Body of pancreas (tissue), 4 donors: Measurements from ENCODE around the gene CFAP298. TPM values are rescaled to one million over a fixed set of nuclear protein-coding genes. Genes with fewer than 3 reads are reported as not detected.
A peak's percentile ranks its signal among the peaks of the same experiment; 100 is the strongest.
"Not testable (repeated sequence)": the region's sequence is repeated elsewhere in the genome, so short reads cannot be mapped to it uniquely, and the experiment has no call there.

Experiments
- ATAC-seq: fragments of 150-250 bp; one replicate; pipeline ENCODE4 v1.9.1; 2016
- DNase-seq, 4 donors: peaks; one replicate each; pipeline ENCODE4 v3.0.0-alpha.2; 2019
- H3K27ac ChIP-seq, 4 donors: fragments of 200-600 bp; sonication (generic); 1 replicate in 3 of 4; 2 replicates in 1 of 4; pipeline versions ENCODE4 v1.5.1 to v1.6.1; 2016 to 2019; ENCODE audit warnings: mild to moderate bottlenecking in 1 of 4, mixed read lengths in 1 of 4, moderate library complexity in 1 of 4
- H3K27me3 ChIP-seq, 2 donors: fragments of 200-600 bp; sonication (generic); one replicate each; pipeline ENCODE4 v1.6.0; 2016; ENCODE audit warnings: mild to moderate bottlenecking in 1 of 2
- H3K36me3 ChIP-seq, 2 donors: fragments of 200-600 bp; sonication (generic); replicated peaks in 1 of 2; 2 replicates each; pipeline ENCODE4 v1.5.1; 2016; ENCODE audit warnings: low read depth in 2 of 2; ENCODE audit not compliant: insufficient read depth in 1 of 2
- H3K4me1 ChIP-seq: fragments of 200-600 bp; sonication (generic); one replicate; pipeline ENCODE4 v1.6.0; 2016
- H3K4me3 ChIP-seq, 2 donors: fragments of 200-600 bp; sonication (generic); 1 replicate in 1 of 2; 2 replicates in 1 of 2; pipeline ENCODE4 v1.5.1; 2016 to 2019
- H3K9me3 ChIP-seq, 3 donors: fragments of 200-600 bp; sonication (generic); 1 replicate in 2 of 3; 2 replicates in 1 of 3; pipeline ENCODE4 v1.5.1; 2016
- CTCF ChIP-seq, 7 experiments: fragments of 450-650 bp in 4 of 7; fragments of 200-600 bp in 3 of 7; sonication (generic) in 3 of 7; IDR thresholded peaks; one replicate each; pipeline ENCODE4 v1.5.1; 2016 to 2019; ENCODE audit warnings: antibody characterized with exemption in 7 of 7
- POLR2A ChIP-seq, 3 donors: fragments of 450-650 bp; IDR thresholded peaks; one replicate each; pipeline ENCODE4 v1.6.1; 2016; ENCODE audit warnings: antibody characterized with exemption in 3 of 3, mild to moderate bottlenecking in 2 of 3
- WGBS, 2 donors: methylation state at CpG; one replicate each; pipeline ENCODE4 v1.1.5; 2017; 5-methylcytosine and 5-hydroxymethylcytosine counted together
- intact Hi-C: fragments of 100-400 bp; cut with DNase I; formaldehyde crosslinking; loops from one replicate; pipeline ENCODE4 v1.15.1; 2023
- total RNA-seq, 2 donors: library from RNA; depleted of rRNA; stranded (reverse); fragments of >200 nt; gene quantifications; one replicate each; pipeline ENCODE4 v1.1.0, GENCODE V29; 2016

CFAP298 gene
- total RNA-seq, 2 donors from 2014 or later: 15.2 to 23.3 TPM

GRCh38 chr21:32567626-32568025 is 44.6 kb downstream of the CFAP298 start:
- Histone ChIP-seq H3K4me1 (peaks cover 12% of the 10 kb centered on the region), H3K4me3 (no peak overlapping the region), H3K27ac (no peak overlapping the region), H3K27me3 (no peaks in the 10 kb centered on the region), H3K9me3 (no peaks in the 10 kb centered on the region), H3K36me3 (no peaks in the 10 kb centered on the region)
- intact Hi-C loops: no loop called here
- no peak for DNase-seq
- ATAC-seq: no peak
- TF ChIP-seq CTCF (IDR thresholded peaks at IDR 0.05): no peak
- TF ChIP-seq POLR2A (IDR thresholded peaks at IDR 0.05): no peak
- WGBS, 2 donors: 89 to 92% methylated on average over 8 of the region's 8 CpGs

- Histone ChIP-seq H3K27me3 (no peaks in the 10 kb centered on the region), H3K36me3 (no peaks in the 10 kb centered on the region), H3K4me1 (peaks cover 12% of the 10 kb centered on the region), H3K9me3 (no peaks in the 10 kb centered on the region), H3K27ac (no peak overlapping the region), H3K4me3 (no peak overlapping the region)
- ATAC-seq (no peak), DNase-seq (no peak)
- intact Hi-C loops: no loop called here
- WGBS, 2 donors: 78% methylated on average over 5 of the region's 5 CpGs
- TF ChIP-seq CTCF (IDR thresholded peaks at IDR 0.05): no peak
- TF ChIP-seq POLR2A (IDR thresholded peaks at IDR 0.05): no peak
Observed at GRCh38 chr21:32566741-32567389, 45.3 kb downstream of the CFAP298 start.

GRCh38 chr21:32565856-32566465 is 46.2 kb downstream of the CFAP298 start:
- no peak for ATAC-seq
- Histone ChIP-seq H3K27ac (no peak overlapping the region), H3K4me1 (peaks cover 12% of the 10 kb centered on the region), H3K9me3 (no peaks in the 10 kb centered on the region), H3K36me3 (no peaks in the 10 kb centered on the region), H3K4me3 (no peak overlapping the region), H3K27me3 (no peaks in the 10 kb centered on the region)
- intact Hi-C loops: no loop called here
- TF ChIP-seq CTCF (IDR thresholded peaks at IDR 0.05) (no peak), POLR2A (IDR thresholded peaks at IDR 0.05) (no peak)
- WGBS, 2 donors: 93 to 96% methylated on average over 2 of the region's 2 CpGs
- no peak for DNase-seq

- H3K4me3 ChIP-seq: no peak overlapping the region
- H3K36me3 ChIP-seq: no peaks in the 10 kb centered on the region
- H3K27me3 ChIP-seq: no peaks in the 10 kb centered on the region
- intact Hi-C loops: no loop called here
- no peak for DNase-seq
- TF ChIP-seq CTCF (IDR thresholded peaks at IDR 0.05): no peak
- TF ChIP-seq POLR2A (IDR thresholded peaks at IDR 0.05): no peak
- no peaks in the 10 kb centered on the region for H3K4me1 ChIP-seq
- WGBS, 2 donors: 92 to 95% methylated on average over 2 of the region's 2 CpGs
- H3K9me3 ChIP-seq: no peaks in the 10 kb centered on the region
- no peak for ATAC-seq
- H3K27ac ChIP-seq: no peak overlapping the region
Observed at GRCh38 chr21:32562915-32563314, 49.3 kb downstream of the CFAP298 start.

- Histone ChIP-seq H3K4me1 (no peaks in the 10 kb centered on the region), H3K36me3 (no peaks in the 10 kb centered on the region), H3K27ac (no peak overlapping the region), H3K27me3 (no peaks in the 10 kb centered on the region), H3K9me3 (no peaks in the 10 kb centered on the region), H3K4me3 (no peak overlapping the region)
- intact Hi-C loops: no loop called here
- ATAC-seq (no peak), DNase-seq (peak in 2 of 4 donors; percentile 20 to 28)
- WGBS, 2 donors: 61 to 62% methylated on average over 5 of the region's 5 CpGs
- TF ChIP-seq CTCF (IDR thresholded peaks at IDR 0.05): peak in 2 of 7 experiments; percentile 28 to 31
- TF ChIP-seq POLR2A (IDR thresholded peaks at IDR 0.05): no peak
Observed at GRCh38 chr21:32562426-32562825, 49.8 kb downstream of the CFAP298 start.

- H3K27me3 ChIP-seq, intact Hi-C loops, H3K9me3 ChIP-seq, H3K36me3 ChIP-seq, ATAC-seq, H3K4me3 ChIP-seq, DNase-seq, H3K4me1 ChIP-seq, H3K27ac ChIP-seq: not testable (repeated sequence)
- WGBS, 2 donors: 86% methylated on average over 1 of the region's 1 CpG
Observed at GRCh38 chr21:32561476-32561875, 50.7 kb downstream of the CFAP298 start.
